ENCODE results near the gene MEX3A. TPM values are rescaled to one million over a fixed set of nuclear protein-coding genes. Genes with fewer than 3 reads are reported as not detected.

MEX3A gene
- total and polyA plus RNA-seq, 4 donors: 0.26 to 8.1 (median 1.1) TPM

- ATAC-seq (ENCODE audit: insufficient read depth, low FRiP score): no peak
- H3K4me1 ChIP-seq (ENCODE audit: control insufficient read depth in 5 of 5, insufficient read depth in 5 of 5, low read length in 5 of 5): peaks cover 14 to 61% (median 39%) of the 10 kb centered on the region in 5 donors
- no peak overlapping the region for H3K4me3 ChIP-seq
- peak in 2 of 3 donors; percentile 38 to 49 for DNase-seq
- WGBS, 2 donors: 54 to 61% methylated on average over 9 of the region's 9 CpGs
- H3K27ac ChIP-seq (ENCODE audit: low read depth in 1 of 2, low read length in 1 of 2): peak overlapping the region; percentile 24 to 97
- H3K36me3 ChIP-seq (ENCODE audit: control insufficient read depth in 4 of 4, insufficient read depth in 4 of 4, low read length in 4 of 4): peaks cover 0 to 1% (median 0%) of the 10 kb centered on the region in 4 donors
- TF ChIP-seq CTCF (IDR thresholded peaks at IDR 0.05; ENCODE audit: control extremely low read depth, extremely low read depth): no peak
- peak overlapping the region in 1 of 2 donors; percentile 86 for H3K9ac ChIP-seq (ENCODE audit: insufficient read depth in 1 of 2, low read length in 2 of 2)
- no peaks in the 10 kb centered on the region for H3K9me3 ChIP-seq (ENCODE audit: control insufficient read depth in 4 of 4, insufficient read depth in 3 of 4, low read length in 3 of 4)
- no peaks in the 10 kb centered on the region for H3K27me3 ChIP-seq (ENCODE audit: control insufficient read depth in 3 of 3, insufficient read depth in 3 of 3, low read length in 2 of 3)
Measured at GRCh38 chr1:156103521-156103947, 21.3 kb upstream of the MEX3A start.

- ATAC-seq (ENCODE audit: insufficient read depth, low FRiP score) (no peak), DNase-seq (peak in 2 of 3 donors; percentile 19 to 47)
- Histone ChIP-seq H3K9ac (ENCODE audit: insufficient read depth in 1 of 2, low read length in 2 of 2) (no peak overlapping the region), H3K27me3 (ENCODE audit: control insufficient read depth in 3 of 3, insufficient read depth in 3 of 3, low read length in 2 of 3) (no peaks in the 10 kb centered on the region), H3K4me1 (ENCODE audit: control insufficient read depth in 5 of 5, insufficient read depth in 5 of 5, low read length in 5 of 5) (peaks cover 14 to 61% (median 39%) of the 10 kb centered on the region in 5 donors), H3K27ac (ENCODE audit: low read depth in 1 of 2, low read length in 1 of 2) (peak overlapping the region; percentile 24 to 97), H3K36me3 (ENCODE audit: control insufficient read depth in 4 of 4, insufficient read depth in 4 of 4, low read length in 4 of 4) (peaks cover 0 to 4% (median 0%) of the 10 kb centered on the region in 4 donors), H3K9me3 (ENCODE audit: control insufficient read depth in 4 of 4, insufficient read depth in 3 of 4, low read length in 3 of 4) (no peaks in the 10 kb centered on the region), H3K4me3 (no peak overlapping the region)
- TF ChIP-seq CTCF (IDR thresholded peaks at IDR 0.05; ENCODE audit: control extremely low read depth, extremely low read depth): no peak
- WGBS, 2 donors: 68 to 69% methylated on average over 16 of the region's 16 CpGs
Measured at GRCh38 chr1:156102633-156103511, 20.6 kb upstream of the MEX3A start.

- DNase-seq: peak in 1 of 3 donors; percentile 30
- 65 to 81% methylated on average over 6 of the region's 6 CpGs for WGBS, 2 donors
- no peak for ATAC-seq (ENCODE audit: insufficient read depth, low FRiP score)
- Histone ChIP-seq H3K4me1 (ENCODE audit: control insufficient read depth in 5 of 5, insufficient read depth in 5 of 5, low read length in 5 of 5) (peaks cover 14 to 57% (median 39%) of the 10 kb centered on the region in 5 donors), H3K36me3 (ENCODE audit: control insufficient read depth in 4 of 4, insufficient read depth in 4 of 4, low read length in 4 of 4) (peaks cover 0 to 4% (median 0%) of the 10 kb centered on the region in 4 donors), H3K27me3 (ENCODE audit: control insufficient read depth in 3 of 3, insufficient read depth in 3 of 3, low read length in 2 of 3) (no peaks in the 10 kb centered on the region), H3K27ac (ENCODE audit: low read depth in 1 of 2, low read length in 1 of 2) (no peak overlapping the region), H3K9me3 (ENCODE audit: control insufficient read depth in 4 of 4, insufficient read depth in 3 of 4, low read length in 3 of 4) (no peaks in the 10 kb centered on the region), H3K4me3 (no peak overlapping the region), H3K9ac (ENCODE audit: insufficient read depth in 1 of 2, low read length in 2 of 2) (no peak overlapping the region)
- TF ChIP-seq CTCF (IDR thresholded peaks at IDR 0.05; ENCODE audit: control extremely low read depth, extremely low read depth): no peak
Measured at GRCh38 chr1:156101880-156102279, 19.6 kb upstream of the MEX3A start.
